GM18951 (cell line): Measurements from ENCODE around the gene PTPRC.

Experiments
- POLR2A ChIP-seq: IDR thresholded peaks from 4 replicates; pipeline ENCODE4 v1.6.1; 2011; ENCODE audit warnings: mild to moderate bottlenecking; ENCODE audit not compliant: insufficient read length, insufficient read depth; ENCODE audit errors: extremely low read depth
- in situ Hi-C: fragments of 300-500 bp; cut with MboI; formaldehyde crosslinking; loops from one replicate; pipeline ENCODE4 v1.12.0; 2022; ENCODE audit warnings: low sequenced_read_pairs, mixed read lengths, inconsistent platforms; ENCODE audit not compliant: unreplicated experiment

Gene PTPRC

GRCh38 chr1:198641966-198642668 is 3.3 kb downstream of the PTPRC start:
- no peak for TF ChIP-seq POLR2A
- in situ Hi-C loops = no loop called here

GRCh38 chr1:198642983-198643382 is 4.1 kb downstream of the PTPRC start:
- in situ Hi-C loops = no loop called here
- no peak for TF ChIP-seq POLR2A

GRCh38 chr1:198643808-198644207 is 5.0 kb downstream of the PTPRC start:
- no peak for TF ChIP-seq POLR2A
- in situ Hi-C loops = no loop called here

GRCh38 chr1:198647055-198647454 is 8.2 kb downstream of the PTPRC start:
- in situ Hi-C loops = no loop called here
- TF ChIP-seq POLR2A = no peak

GRCh38 chr1:198648592-198648991 is 9.8 kb downstream of the PTPRC start:
- no peak for TF ChIP-seq POLR2A
- in situ Hi-C loops = no loop called here

GRCh38 chr1:198649232-198649967 is 10.6 kb downstream of the PTPRC start:
- in situ Hi-C loops = no loop called here
- TF ChIP-seq POLR2A = no peak

GRCh38 chr1:198649968-198650338 is 11.1 kb downstream of the PTPRC start:
- in situ Hi-C loops = no loop called here

GRCh38 chr1:198650506-198650905 is 11.7 kb downstream of the PTPRC start:
- no peak for TF ChIP-seq POLR2A
- in situ Hi-C loops = no loop called here

More at GRCh38 chr1:198649968-198650338, 11.1 kb downstream of the PTPRC start:
- TF ChIP-seq POLR2A = no peak

- in situ Hi-C loops = no loop called here
- no peak for TF ChIP-seq POLR2A
Measured at GRCh38 chr1:198651650-198652400, 13.0 kb downstream of the PTPRC start.

GRCh38 chr1:198653808-198654413 is 15.1 kb downstream of the PTPRC start:
- TF ChIP-seq POLR2A = no peak
- in situ Hi-C loops = no loop called here

- TF ChIP-seq POLR2A = no peak
- in situ Hi-C loops = no loop called here
Measured at GRCh38 chr1:198655459-198656121, 16.8 kb downstream of the PTPRC start.

- no peak for TF ChIP-seq POLR2A
- in situ Hi-C loops = no loop called here
Measured at GRCh38 chr1:198656500-198656932, 17.7 kb downstream of the PTPRC start.
